NCI-H748 (cell line): Measurements from ENCODE around the gene DOCK10.
A peak's percentile ranks its signal among the peaks of the same experiment; 100 is the strongest.

Experiments used
- DNase-seq: peaks from one replicate; lab custom pipeline; 2025; ENCODE audit not compliant: unreplicated experiment; lab: John Stamatoyannopoulos, UW

Gene DOCK10

GRCh38 chr2:225042800-225043167 is 516 bp upstream of the DOCK10 start:
- DNase-seq = no peak

GRCh38 chr2:225041207-225041850 is 939 bp downstream of the DOCK10 start:
- DNase-seq = peak; percentile 61

- no peak for DNase-seq
Measured at GRCh38 chr2:225040856-225041206, 1.4 kb downstream of the DOCK10 start.

GRCh38 chr2:225040142-225040541 is 2.1 kb downstream of the DOCK10 start:
- no peak for DNase-seq

GRCh38 chr2:225038231-225038523 is 4.1 kb downstream of the DOCK10 start:
- no peak for DNase-seq

GRCh38 chr2:225037415-225038230 is 4.6 kb downstream of the DOCK10 start:
- DNase-seq = no peak

GRCh38 chr2:225036431-225036830 is 5.8 kb downstream of the DOCK10 start:
- DNase-seq = no peak

GRCh38 chr2:225033440-225034318 is 8.6 kb downstream of the DOCK10 start:
- no peak for DNase-seq

- no peak for DNase-seq
Measured at GRCh38 chr2:225032246-225032645, 10.0 kb downstream of the DOCK10 start.

- DNase-seq = no peak
Measured at GRCh38 chr2:225031599-225031998, 10.7 kb downstream of the DOCK10 start.

- no peak for DNase-seq
Measured at GRCh38 chr2:225030893-225031292, 11.4 kb downstream of the DOCK10 start.

GRCh38 chr2:225030203-225030602 is 12.1 kb downstream of the DOCK10 start:
- no peak for DNase-seq

GRCh38 chr2:225028572-225028971 is 13.7 kb downstream of the DOCK10 start:
- no peak for DNase-seq

GRCh38 chr2:225027061-225027762 is 15.1 kb downstream of the DOCK10 start:
- DNase-seq = no peak

GRCh38 chr2:225025917-225026571 is 16.2 kb downstream of the DOCK10 start:
- no peak for DNase-seq

GRCh38 chr2:225022188-225022587 is 20.1 kb downstream of the DOCK10 start:
- no peak for DNase-seq

- DNase-seq = no peak
Measured at GRCh38 chr2:225020168-225020849, 22.0 kb downstream of the DOCK10 start.

- DNase-seq = no peak
Measured at GRCh38 chr2:225019105-225019504, 23.2 kb downstream of the DOCK10 start.

- DNase-seq = no peak
Measured at GRCh38 chr2:225017713-225018112, 24.6 kb downstream of the DOCK10 start.

GRCh38 chr2:225017098-225017685 is 25.1 kb downstream of the DOCK10 start:
- DNase-seq = no peak
